PC-3 (cell line): Measurements from ENCODE around the gene EMILIN3. TPM values are rescaled to one million over a fixed set of nuclear protein-coding genes. Genes with fewer than 3 reads are reported as not detected.

Source experiments
- ATAC-seq: fragments of 200-7000 bp; cut with Tn5 transposase; 2 replicates; pipeline ENCODE4 v1.9.1; 2020; ENCODE audit warnings: mild to moderate bottlenecking, moderate library complexity
- BruUV-seq: library from RNA; stranded (reverse); fragments of 400-500 nt; replicated peaks from 2 replicates; lab custom pipeline; 2021; lab: Mats Ljungman, UMichigan
- CTCF ChIA-PET: fragments of 300-600 bp; sonication (Branson Sonifier 250); formaldehyde crosslinking; loops from one replicate; lab custom pipeline; 2022; ENCODE audit warnings: antibody characterized with exemption; lab: Charles Lee
- POLR2A ChIA-PET: fragments of 300-600 bp; sonication (Branson Sonifier 250); formaldehyde crosslinking; loops from one replicate; lab custom pipeline; 2022; ENCODE audit warnings: antibody characterized with exemption; ENCODE audit not compliant: unreplicated experiment; lab: Charles Lee
- DNase-seq: peaks from one replicate; pipeline ENCODE4 v3.0.0-alpha.2; 2015
- H2AFZ ChIP-seq: fragments of 300-600 bp; sonication (generic); 2 replicates; pipeline ENCODE4 v1.6.0; 2016; ENCODE audit warnings: antibody characterized with exemption, low read length
- H3F3A ChIP-seq: fragments of 300-600 bp; sonication (generic); one replicate; pipeline ENCODE4 v1.6.0; 2017; ENCODE audit warnings: antibody characterized with exemption, low read length, control low read depth, mild to moderate bottlenecking; ENCODE audit not compliant: unreplicated experiment
- H3K27ac ChIP-seq: fragments of 300-600 bp; sonication (generic); 2 replicates; pipeline ENCODE4 v1.5.1; 2016; ENCODE audit warnings: mild to moderate bottlenecking, low read length
- H3K27me3 ChIP-seq: fragments of 300-600 bp; sonication (generic); 2 replicates; pipeline ENCODE4 v1.6.1; 2016; ENCODE audit warnings: low read length, mixed read lengths
- H3K36me3 ChIP-seq: fragments of 300-600 bp; sonication (generic); 2 replicates; pipeline ENCODE4 v1.6.1; 2016; ENCODE audit warnings: low read depth, mixed run types, low read length, mixed read lengths
- H3K4me1 ChIP-seq: fragments of 300-600 bp; sonication (generic); 2 replicates; pipeline ENCODE4 v1.5.1; 2016; ENCODE audit warnings: low read length; ENCODE audit not compliant: insufficient read depth
- H3K4me2 ChIP-seq: fragments of 300-600 bp; sonication (generic); 2 replicates; pipeline ENCODE4 v1.6.0; 2016; ENCODE audit warnings: low read length
- H3K4me3 ChIP-seq: fragments of 300-600 bp; sonication (generic); 2 replicates; pipeline ENCODE4 v1.5.1; 2016; ENCODE audit warnings: mild to moderate bottlenecking, low read length, mixed read lengths
- H3K79me2 ChIP-seq: fragments of 300-600 bp; sonication (generic); 2 replicates; pipeline ENCODE4 v1.6.1; 2017; ENCODE audit warnings: low read length, mixed read lengths
- H3K9ac ChIP-seq: fragments of 300-600 bp; sonication (generic); 2 replicates; pipeline ENCODE4 v1.6.0; 2016; ENCODE audit warnings: mild to moderate bottlenecking, low read length
- H3K9me2 ChIP-seq: fragments of 300-600 bp; sonication (generic); replicated peaks from 2 replicates; pipeline ENCODE4 v1.6.1; 2016; ENCODE audit warnings: mixed run types, low read length, mixed read lengths
- H3K9me3 ChIP-seq: fragments of 300-600 bp; sonication (generic); 2 replicates; pipeline ENCODE4 v1.6.1; 2016; ENCODE audit warnings: low read length, mixed read lengths
- H4K20me1 ChIP-seq: fragments of 300-600 bp; sonication (generic); 2 replicates; pipeline ENCODE4 v1.6.1; 2016; ENCODE audit warnings: low read length, mixed read lengths
- CTCF ChIP-seq: fragments of 300-600 bp; sonication (generic); conservative IDR thresholded peaks from 2 replicates; pipeline ENCODE4 v1.5.1; 2017; ENCODE audit warnings: antibody characterized with exemption, low read depth, mild to moderate bottlenecking, low read length
- EZH2 ChIP-seq: fragments of 300-600 bp; sonication (generic); IDR thresholded peaks from one replicate; pipeline ENCODE4 v1.6.1; 2017; ENCODE audit warnings: antibody characterized with exemption, mild to moderate bottlenecking, low read length; ENCODE audit not compliant: unreplicated experiment
- EZH2phosphoT487 ChIP-seq: fragments of 300-600 bp; sonication (generic); IDR thresholded peaks from 2 replicates; pipeline ENCODE4 v1.6.1; 2018; ENCODE audit warnings: mild to moderate bottlenecking, antibody characterized with exemption, low read length, borderline replicate concordance
- intact Hi-C: fragments of 100-400 bp; cut with micrococcal nuclease; formaldehyde crosslinking; loops from 2 replicates; pipeline ENCODE4 v1.9.0; 2023
- total RNA-seq: library from RNA; depleted of rRNA; stranded (reverse); fragments of >200 nt; gene quantifications from 2 replicates; pipeline ENCODE4 v1.2.3, GENCODE V29; 2014

The EMILIN3 gene
- total RNA-seq, 1 experiment from 2014 or later = not detected

- Histone ChIP-seq H4K20me1 (no peaks in the 10 kb centered on the region), H3K9me3 (no peaks in the 10 kb centered on the region), H3K4me1 (peaks cover 26% of the 10 kb centered on the region), H2AFZ (no peak overlapping the region), H3F3A (no peaks in the 10 kb centered on the region), H3K27ac (no peak overlapping the region), H3K36me3 (no peaks in the 10 kb centered on the region), H3K4me2 (no peak overlapping the region), H3K79me2 (peaks cover 17% of the 10 kb centered on the region), H3K9me2 (no peaks in the 10 kb centered on the region), H3K4me3 (no peak overlapping the region), H3K9ac (no peak overlapping the region), H3K27me3 (no peaks in the 10 kb centered on the region)
- no peak for ATAC-seq
- ChIA-PET CTCF (no interaction called here), POLR2A (no interaction called here)
- intact Hi-C loops = no loop called here
- BruUV-seq = no TSS peak
- TF ChIP-seq CTCF (no peak), EZH2 (no peak), EZH2phosphoT487 (no peak)
- no peak for DNase-seq
Observed at GRCh38 chr20:41320441-41320840, 46.2 kb downstream of the EMILIN3 start.

- DNase-seq (no peak), ATAC-seq (no peak)
- intact Hi-C loops = loop anchor here (5.0 kb wide), 1 partner anchor 86 kb away; no protein-coding TSS in a partner anchor
- Histone ChIP-seq H3K79me2 (peaks cover 36% of the 10 kb centered on the region), H3K4me2 (peak overlapping the region; percentile 86), H3K27me3 (no peaks in the 10 kb centered on the region), H3K9ac (0 out of 2 replicates have a peak overlapping the region, but pooled peaks have one; percentile 26), H2AFZ (peak overlapping the region; percentile 89), H3K9me2 (no peaks in the 10 kb centered on the region), H3K27ac (no peak overlapping the region), H3K4me3 (peak overlapping the region; percentile 61), H3F3A (no peaks in the 10 kb centered on the region), H3K4me1 (peaks cover 27% of the 10 kb centered on the region), H3K36me3 (no peaks in the 10 kb centered on the region), H3K9me3 (no peaks in the 10 kb centered on the region), H4K20me1 (no peaks in the 10 kb centered on the region)
- TF ChIP-seq CTCF = no peak
- ChIA-PET POLR2A (interaction anchor here (0.6 kb wide), 1 partner anchor 11 kb away, joined by 8 read pairs; no protein-coding TSS in a partner anchor), CTCF (interaction anchor here (0.6 to 1.2 kb wide), 2 partner anchors 13 to 22 kb away, joined by 3 to 10 read pairs; partner anchors contain the start of gene LPIN3)
- BruUV-seq = TSS peak; percentile 85
Observed at GRCh38 chr20:41318271-41318649, 48.4 kb downstream of the EMILIN3 start.

GRCh38 chr20:41317546-41318270, 48.9 kb downstream of the EMILIN3 start, which contains the start of gene ZHX3:
Gene ZHX3, minus strand, starts transcription at chr20:41317731. Its CDS starts 112,815 bp downstream, at chr20:41204916.
- DNase-seq (peak; percentile 98), ATAC-seq (peak; percentile 95)
- POLR2A ChIA-PET = interaction anchor here (0.6 to 0.7 kb wide), 2 partner anchors 85 to 186 kb away, joined by 3 read pairs; no protein-coding TSS in a partner anchor
- intact Hi-C loops = loop anchor here (2.0 to 5.0 kb wide), 3 partner anchors 43 to 85 kb away; no protein-coding TSS in a partner anchor
- Histone ChIP-seq H3K79me2 (peaks cover 41% of the 10 kb centered on the region), H3K9me2 (no peaks in the 10 kb centered on the region), H3F3A (no peaks in the 10 kb centered on the region), H3K4me1 (peaks cover 27% of the 10 kb centered on the region), H3K4me2 (peak within 1 kb of the TSS; percentile 96), H3K27me3 (no peaks in the 10 kb centered on the region), H3K9me3 (no peaks in the 10 kb centered on the region), H2AFZ (peak within 1 kb of the TSS; percentile 90), H3K9ac (peak within 1 kb of the TSS; percentile 76), H4K20me1 (no peaks in the 10 kb centered on the region), H3K27ac (peak within 1 kb of the TSS; percentile 71), H3K4me3 (peak within 1 kb of the TSS; percentile 83), H3K36me3 (no peaks in the 10 kb centered on the region)
- TF ChIP-seq CTCF = no peak
- no peak for TF ChIP-seq EZH2
- no peak for TF ChIP-seq EZH2phosphoT487
- CTCF ChIA-PET = interaction anchor here (0.6 to 1.2 kb wide), 2 partner anchors 13 to 23 kb away, joined by 3 to 10 read pairs; partner anchors contain the start of gene LPIN3
- no TSS peak for BruUV-seq
